HG03342 (cell line): ENCODE measurements around the gene NCEH1.
"Not testable (repeated sequence)": the region's sequence is repeated elsewhere in the genome, so short reads cannot be mapped to it uniquely, and the experiment has no call there.

Source experiments
- ATAC-seq: cut with Tn5 transposase; IDR thresholded peaks from one replicate; pipeline ENCODE4 v1.9.1; 2021; ENCODE audit warnings: mild to moderate bottlenecking, moderate library complexity; ENCODE audit not compliant: unreplicated experiment

NCEH1 gene

GRCh38 chr3:172676196-172676922 is 34.5 kb downstream of the NCEH1 start:
- ATAC-seq = no peak

- ATAC-seq = no peak
These were observed 35.2 kb downstream of the NCEH1 start for GRCh38 chr3:172675441-172676193.

GRCh38 chr3:172673210-172673679 is 37.6 kb downstream of the NCEH1 start:
- peak; percentile 91 for ATAC-seq

GRCh38 chr3:172669021-172669420 is 41.8 kb downstream of the NCEH1 start:
- ATAC-seq = no peak

GRCh38 chr3:172666873-172667694 is 43.8 kb downstream of the NCEH1 start:
- ATAC-seq = peak; percentile 100

- ATAC-seq = no peak
These were observed 44.5 kb downstream of the NCEH1 start for GRCh38 chr3:172666181-172666872.

- not testable (repeated sequence) for ATAC-seq
These were observed 45.4 kb downstream of the NCEH1 start for GRCh38 chr3:172665510-172665909.

- not testable (repeated sequence) for ATAC-seq
These were observed 50.4 kb downstream of the NCEH1 start for GRCh38 chr3:172660421-172660820.

GRCh38 chr3:172659246-172660002 is 51.4 kb downstream of the NCEH1 start:
- no peak for ATAC-seq

- ATAC-seq = no peak
These were observed 52.3 kb downstream of the NCEH1 start for GRCh38 chr3:172658344-172659245.

- ATAC-seq = no peak
These were observed 54.3 kb downstream of the NCEH1 start for GRCh38 chr3:172656602-172657001.

GRCh38 chr3:172655388-172655787 is 55.5 kb downstream of the NCEH1 start:
- ATAC-seq = no peak

GRCh38 chr3:172654470-172654869 is 56.4 kb downstream of the NCEH1 start:
- no peak for ATAC-seq

GRCh38 chr3:172653004-172653572 is 57.8 kb downstream of the NCEH1 start:
- no peak for ATAC-seq

GRCh38 chr3:172651936-172652625 is 58.8 kb downstream of the NCEH1 start:
- no peak for ATAC-seq

- ATAC-seq = no peak
These were observed 60.9 kb downstream of the NCEH1 start for GRCh38 chr3:172649987-172650386.

GRCh38 chr3:172648747-172649146 is 62.1 kb downstream of the NCEH1 start:
- ATAC-seq = no peak

- ATAC-seq = no peak
These were observed 63.0 kb downstream of the NCEH1 start for GRCh38 chr3:172647823-172648222.
